ENCODE data around the gene GXYLT1.
"Not testable (repeated sequence)": the region's sequence is repeated elsewhere in the genome, so short reads cannot be mapped to it uniquely, and the experiment has no call there.

GXYLT1 gene

GRCh38 chr12:42145552-42146215, 1.0 kb upstream of the GXYLT1 start:
- in situ Hi-C loops (cut with MboI; ENCODE audit: low sequenced_read_pairs) = no loop called here

DNA sequence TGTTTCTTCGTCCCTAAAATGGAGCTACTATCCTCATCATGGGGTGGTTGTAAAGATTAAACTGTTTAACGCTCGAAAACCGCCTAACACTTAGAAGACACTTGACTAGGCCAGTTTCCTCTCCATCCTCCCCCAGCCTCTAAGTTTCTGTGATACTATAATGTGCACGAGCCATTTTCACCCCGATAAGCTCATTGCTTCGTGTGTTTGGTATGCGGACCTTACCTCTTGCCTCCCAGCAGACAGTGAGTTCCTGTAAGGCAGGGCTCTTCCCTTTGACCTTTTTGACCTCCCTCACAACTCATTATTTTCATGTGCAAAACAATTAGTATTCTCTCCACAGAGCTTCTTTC, 499 bp upstream of the GXYLT1 start:
- in situ Hi-C loops (cut with MboI; ENCODE audit: low sequenced_read_pairs) = no loop called here

DNA sequence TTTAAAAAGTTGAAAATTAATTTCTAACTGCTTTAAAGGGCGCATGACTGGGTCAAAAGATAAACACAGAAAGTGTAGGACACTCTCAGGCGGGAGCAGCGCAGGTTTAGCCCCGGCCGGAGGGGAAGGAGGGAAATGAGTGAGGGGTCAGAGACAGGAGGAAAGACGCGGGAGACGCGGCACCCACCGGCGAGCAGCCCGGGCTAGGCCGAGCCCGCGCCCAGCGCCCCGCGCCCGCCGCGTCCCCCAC, 591 bp downstream of the GXYLT1 start:
- in situ Hi-C loops (cut with MboI; ENCODE audit: low sequenced_read_pairs) = no loop called here

DNA sequence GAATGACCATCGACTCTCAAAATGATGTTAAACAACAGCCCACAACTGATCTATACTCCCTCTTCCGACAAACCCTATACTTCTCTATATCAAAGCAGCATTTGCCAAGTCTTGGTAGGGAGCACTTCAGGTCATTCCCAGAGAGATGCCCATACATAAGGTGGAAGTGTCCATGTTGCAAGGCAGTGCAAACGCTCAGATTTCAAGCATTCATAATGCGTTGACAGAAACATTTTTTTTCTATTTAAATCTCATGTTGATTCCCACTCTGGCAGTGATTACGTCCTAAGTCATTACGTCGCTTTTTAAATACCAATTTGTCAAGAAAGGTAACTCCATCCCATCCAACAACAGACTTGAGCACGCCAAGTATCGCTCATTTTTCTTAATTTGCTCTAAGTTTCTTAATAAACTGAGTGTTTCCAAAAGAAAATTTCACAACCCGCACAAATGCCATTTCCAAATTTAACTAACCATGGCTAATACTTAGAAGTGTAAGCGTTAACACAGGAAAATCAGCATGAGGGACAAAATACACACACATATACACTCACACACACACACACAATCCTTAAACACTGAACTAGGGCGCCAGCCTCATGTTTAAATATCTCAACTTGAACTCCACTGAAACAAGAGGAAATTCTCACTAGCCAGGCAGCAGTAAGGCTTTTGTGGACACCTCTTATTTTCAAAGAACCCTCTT, 1.1 kb downstream of the GXYLT1 start:
- in situ Hi-C loops (cut with MboI; ENCODE audit: low sequenced_read_pairs) = no loop called here

GRCh38 chr12:42141981-42142606, 2.6 kb downstream of the GXYLT1 start:
- in situ Hi-C loops (cut with MboI; ENCODE audit: low sequenced_read_pairs) = no loop called here

DNA sequence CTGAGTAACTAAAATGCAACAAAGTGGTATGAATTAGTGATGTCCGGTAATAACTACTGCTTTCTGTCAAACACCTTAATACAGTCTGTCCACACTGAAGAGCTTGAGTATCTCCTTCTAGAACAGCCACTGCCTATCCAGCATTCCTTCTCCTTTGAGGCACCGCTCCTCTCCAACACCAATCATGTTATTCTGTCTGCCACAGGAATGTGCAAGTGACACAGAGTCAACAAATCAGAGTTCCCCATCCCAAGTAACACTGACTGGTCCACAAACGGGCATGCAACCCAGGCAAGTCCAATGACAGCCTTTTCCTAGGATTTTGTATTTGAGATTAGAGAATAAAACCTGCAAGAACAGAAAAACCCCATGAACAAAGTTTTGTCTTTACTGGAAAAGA, 3.8 kb downstream of the GXYLT1 start:
- in situ Hi-C loops (cut with MboI; ENCODE audit: low sequenced_read_pairs) = no loop called here

DNA sequence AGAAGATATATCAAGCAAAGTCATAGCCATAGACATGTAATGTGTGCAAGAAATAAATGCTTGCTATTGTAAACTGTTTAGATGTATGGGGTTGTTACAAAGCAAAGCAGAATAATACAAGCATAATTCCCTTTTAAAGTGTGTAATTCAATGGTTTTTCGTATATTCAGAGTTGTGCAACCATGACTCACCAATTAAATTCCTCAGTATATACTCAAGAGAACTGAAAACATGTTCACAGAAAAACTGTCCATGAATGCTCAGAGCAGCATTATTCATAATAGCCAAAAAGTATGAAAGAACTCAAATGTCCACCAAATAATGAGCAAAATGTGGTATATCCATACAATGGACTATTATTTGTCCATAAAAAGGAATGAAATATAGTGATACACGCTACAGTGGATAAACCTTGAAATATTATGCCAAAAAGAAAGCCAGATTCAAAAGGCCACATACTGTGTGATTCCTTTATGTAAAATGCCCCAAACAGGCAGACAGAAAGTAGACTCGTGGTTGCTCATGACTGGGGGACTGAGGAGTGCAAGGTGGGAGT, 9.3 kb downstream of the GXYLT1 start:
- in situ Hi-C loops (cut with MboI; ENCODE audit: low sequenced_read_pairs) = no loop called here

DNA sequence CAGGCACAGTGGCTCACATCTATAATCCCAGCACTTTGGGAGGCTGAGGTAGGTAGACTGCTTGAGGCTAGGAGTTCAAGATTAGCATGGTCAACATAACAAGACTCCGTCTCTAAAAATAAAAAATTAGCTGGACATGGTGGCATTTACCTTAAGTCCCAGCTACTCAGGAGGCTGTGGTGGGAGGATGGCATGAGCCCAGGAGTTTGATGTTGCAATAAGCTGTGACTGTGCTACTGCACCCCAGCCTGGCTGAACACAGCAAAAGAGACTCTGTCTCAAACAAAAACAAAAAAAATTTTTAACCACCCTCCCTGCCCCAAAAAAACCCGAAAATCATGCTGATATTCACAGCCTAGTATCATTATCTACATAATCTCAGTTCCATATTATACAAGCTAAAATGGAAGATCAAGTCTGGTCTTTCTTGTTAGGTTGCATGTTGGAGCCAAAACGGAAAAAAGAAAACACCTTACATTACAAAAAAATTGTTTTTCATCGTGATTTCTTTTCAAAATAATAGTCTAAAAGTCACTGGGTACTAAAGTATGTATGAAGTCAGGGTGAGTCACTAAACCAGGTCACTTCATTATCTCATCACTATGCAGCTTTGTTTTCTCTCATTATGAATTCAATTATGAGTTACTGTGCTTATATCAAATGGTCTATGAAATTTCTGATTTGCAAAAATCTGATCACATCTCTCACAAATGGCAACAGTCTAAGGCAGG, 13.8 kb downstream of the GXYLT1 start:
- in situ Hi-C loops (cut with MboI; ENCODE audit: low sequenced_read_pairs) = no loop called here

DNA sequence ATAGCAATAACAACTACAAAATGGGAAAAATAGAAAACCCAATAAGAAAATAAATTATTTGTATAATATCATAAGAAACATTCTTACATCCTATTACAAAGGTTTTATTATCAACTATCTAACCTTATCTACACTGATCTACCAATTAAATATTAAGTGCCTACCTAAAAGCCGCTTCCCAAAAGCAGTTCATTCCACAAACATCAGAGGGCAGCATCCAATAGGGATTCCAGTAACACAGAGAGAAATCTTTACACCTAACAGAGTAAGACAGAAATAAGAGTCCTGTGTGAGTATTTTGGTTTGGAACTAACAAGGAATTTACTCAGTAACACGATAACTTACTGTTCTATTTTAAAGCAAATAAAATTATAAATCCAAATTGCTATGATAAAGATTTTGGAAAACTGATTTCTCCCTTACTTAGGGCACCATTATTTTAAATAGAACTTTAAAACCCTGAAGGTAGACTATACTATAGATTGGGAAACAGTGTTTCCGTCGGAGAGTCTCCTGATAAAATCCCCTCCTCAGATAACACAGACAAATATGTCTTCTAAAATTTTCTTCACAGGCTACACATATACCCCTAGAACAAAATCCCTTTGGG, 15.0 kb downstream of the GXYLT1 start:
- in situ Hi-C loops (cut with MboI; ENCODE audit: low sequenced_read_pairs) = no loop called here

DNA sequence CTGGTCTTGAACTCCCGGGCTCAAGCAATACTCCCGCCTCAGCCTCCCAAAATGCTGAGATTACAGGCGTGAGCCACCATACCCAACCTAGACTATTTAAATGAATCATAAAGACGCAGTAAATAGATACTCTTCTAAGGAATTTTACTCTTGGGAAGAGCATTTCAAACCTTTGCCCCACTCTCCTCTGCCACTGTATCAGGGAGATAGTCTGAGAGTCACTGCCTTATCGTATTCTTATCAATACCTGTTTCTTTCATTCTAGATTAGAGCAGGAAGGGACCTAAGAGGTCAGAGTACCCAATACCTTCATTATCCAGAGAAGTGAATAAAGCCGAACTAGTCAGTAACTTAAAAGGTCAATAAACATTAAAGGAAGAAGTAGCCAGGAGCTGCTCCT, 15.8 kb downstream of the GXYLT1 start:
- in situ Hi-C loops (cut with MboI; ENCODE audit: low sequenced_read_pairs) = no loop called here

- in situ Hi-C loops (cut with MboI; ENCODE audit: low sequenced_read_pairs) = no loop called here
These were observed 16.3 kb downstream of the GXYLT1 start for GRCh38 chr12:42128327-42128726.

DNA sequence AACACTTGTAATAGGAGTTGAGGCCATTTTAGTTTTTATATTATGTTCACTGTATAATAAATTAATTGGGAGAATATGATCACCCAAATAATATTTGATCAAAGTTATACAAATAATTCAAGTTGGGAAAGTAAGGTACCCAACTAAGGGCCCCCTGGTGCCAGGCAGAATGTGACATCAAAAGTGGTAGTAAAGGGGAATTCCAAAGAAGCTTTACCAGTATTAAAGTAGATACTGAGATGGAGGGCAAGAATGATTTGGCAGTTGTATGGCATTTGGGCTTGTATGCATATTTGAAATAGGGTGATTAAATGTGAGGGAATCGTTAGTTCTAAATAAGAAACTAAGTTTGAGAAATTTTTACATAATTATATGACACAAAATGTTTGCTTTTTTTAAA, 17.7 kb downstream of the GXYLT1 start:
- in situ Hi-C loops (cut with MboI; ENCODE audit: low sequenced_read_pairs) = no loop called here

DNA sequence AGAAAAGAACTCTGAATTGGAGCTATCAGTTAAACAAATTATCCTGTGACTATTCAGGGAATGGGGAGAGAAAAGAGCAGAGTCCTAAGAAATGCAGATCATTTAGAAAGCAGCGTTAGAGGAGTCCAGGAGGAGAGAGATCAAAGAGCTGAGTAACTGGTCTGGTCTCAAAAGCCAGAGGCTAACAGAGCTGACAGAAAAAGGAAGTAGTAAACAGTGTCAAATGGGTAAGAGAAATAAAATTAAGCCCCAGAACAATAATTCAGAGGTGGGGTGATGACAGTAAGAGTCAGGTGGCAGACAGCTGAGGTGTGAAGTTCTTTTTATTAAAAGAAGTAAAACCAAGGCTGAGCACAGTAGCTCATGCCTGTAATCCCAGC, 19.3 kb downstream of the GXYLT1 start:
- in situ Hi-C loops (cut with MboI; ENCODE audit: low sequenced_read_pairs) = no loop called here

- in situ Hi-C loops (cut with MboI; ENCODE audit: low sequenced_read_pairs) = no loop called here
These were observed 19.8 kb downstream of the GXYLT1 start for GRCh38 chr12:42124764-42125387.

DNA sequence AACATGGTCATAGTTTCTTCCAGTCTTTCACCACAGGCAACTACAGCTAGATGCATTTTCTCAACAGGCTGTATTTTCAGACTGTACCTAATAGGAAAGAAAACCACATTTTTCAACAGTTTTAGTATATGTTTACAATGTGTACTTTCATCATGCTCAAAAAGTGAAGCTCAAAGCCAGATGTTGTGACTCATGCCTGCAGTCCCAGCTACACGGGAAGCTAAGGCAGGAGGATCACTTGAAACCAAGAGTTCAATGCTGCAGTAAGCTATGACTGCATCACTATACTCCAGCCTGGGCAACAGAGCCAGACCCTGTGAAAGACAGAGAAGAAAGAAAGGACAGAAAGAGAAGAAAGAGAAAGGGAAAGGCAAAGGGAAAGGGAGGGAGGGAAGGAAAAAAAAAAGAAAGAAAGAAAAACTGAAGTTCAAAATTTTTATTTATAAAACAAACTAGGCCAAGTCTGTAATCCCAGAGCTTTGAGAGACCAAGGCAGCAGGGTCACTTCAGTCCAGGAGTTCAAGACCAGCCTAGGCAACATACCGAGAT, 25.5 kb downstream of the GXYLT1 start:
- in situ Hi-C loops (cut with MboI; ENCODE audit: low sequenced_read_pairs) = no loop called here

GRCh38 chr12:42118136-42118879, 26.4 kb downstream of the GXYLT1 start:
- in situ Hi-C loops (cut with MboI; ENCODE audit: low sequenced_read_pairs) = no loop called here

GRCh38 chr12:42109031-42109430, 35.6 kb downstream of the GXYLT1 start:
- in situ Hi-C loops (cut with MboI; ENCODE audit: low sequenced_read_pairs) = no loop called here

GRCh38 chr12:42106791-42107190, 37.9 kb downstream of the GXYLT1 start:
- in situ Hi-C loops (cut with MboI; ENCODE audit: low sequenced_read_pairs) = not testable (repeated sequence)

GRCh38 chr12:42104784-42105183, 39.9 kb downstream of the GXYLT1 start:
- in situ Hi-C loops (cut with MboI; ENCODE audit: low sequenced_read_pairs) = no loop called here

DNA sequence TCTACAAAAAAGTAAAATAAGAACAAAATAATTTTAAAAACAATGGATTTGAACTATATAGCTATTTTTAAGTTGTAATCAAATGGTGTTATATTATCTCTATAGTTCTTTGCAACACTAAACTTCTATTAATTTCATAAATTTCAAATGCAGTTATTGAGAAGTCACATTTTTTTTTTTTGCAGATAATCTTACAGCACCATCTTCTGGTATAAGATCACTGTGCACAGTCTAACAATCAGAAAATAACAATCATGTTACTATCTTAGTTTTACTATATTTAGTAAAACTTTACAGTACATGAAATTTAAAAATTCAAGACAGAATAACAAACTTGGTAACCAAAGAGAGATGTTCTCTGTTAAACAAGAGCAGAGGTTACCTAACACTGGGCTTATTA, 40.6 kb downstream of the GXYLT1 start:
- in situ Hi-C loops (cut with MboI; ENCODE audit: low sequenced_read_pairs) = no loop called here

All from hTERT RPE-1 (cell line).